HT1080 (cell line): ENCODE measurements around the gene RGS17. TPM values are rescaled to one million over a fixed set of nuclear protein-coding genes. Genes with fewer than 3 reads are reported as not detected.
"Not testable (repeated sequence)": the region's sequence is repeated elsewhere in the genome, so short reads cannot be mapped to it uniquely, and the experiment has no call there.

Source experiments
- DNase-seq: peaks from one replicate; pipeline ENCODE4 v3.0.0-alpha.2; 2015; ENCODE audit warnings: low read depth
- polyA plus RNA-seq, 2 experiments: library from polyadenylated mRNA; depleted of rRNA; stranded (reverse); fragments of >200 nt; gene quantifications; 2 replicates each; pipeline ENCODE4 v1.2.3, GENCODE V29; 2015
- total RNA-seq: library from RNA; depleted of rRNA; stranded (reverse); fragments of >200 nt; shearing (Covaris generic); gene quantifications from 2 replicates; pipeline ENCODE4 v1.2.3, GENCODE V29; 2014; rRNA removed

Gene RGS17, protein sequence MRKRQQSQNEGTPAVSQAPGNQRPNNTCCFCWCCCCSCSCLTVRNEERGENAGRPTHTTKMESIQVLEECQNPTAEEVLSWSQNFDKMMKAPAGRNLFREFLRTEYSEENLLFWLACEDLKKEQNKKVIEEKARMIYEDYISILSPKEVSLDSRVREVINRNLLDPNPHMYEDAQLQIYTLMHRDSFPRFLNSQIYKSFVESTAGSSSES
- 8.4 and 9.0 TPM in 2 replicates for total RNA-seq
- polyA plus RNA-seq (2015; cell fraction: cytosol; rRNA removed) = 5.3 and 7.4 TPM in 2 replicates
- 5.0 and 7.2 TPM in 2 replicates for polyA plus RNA-seq (2015; cell fraction: nucleus; rRNA removed)

DNA sequence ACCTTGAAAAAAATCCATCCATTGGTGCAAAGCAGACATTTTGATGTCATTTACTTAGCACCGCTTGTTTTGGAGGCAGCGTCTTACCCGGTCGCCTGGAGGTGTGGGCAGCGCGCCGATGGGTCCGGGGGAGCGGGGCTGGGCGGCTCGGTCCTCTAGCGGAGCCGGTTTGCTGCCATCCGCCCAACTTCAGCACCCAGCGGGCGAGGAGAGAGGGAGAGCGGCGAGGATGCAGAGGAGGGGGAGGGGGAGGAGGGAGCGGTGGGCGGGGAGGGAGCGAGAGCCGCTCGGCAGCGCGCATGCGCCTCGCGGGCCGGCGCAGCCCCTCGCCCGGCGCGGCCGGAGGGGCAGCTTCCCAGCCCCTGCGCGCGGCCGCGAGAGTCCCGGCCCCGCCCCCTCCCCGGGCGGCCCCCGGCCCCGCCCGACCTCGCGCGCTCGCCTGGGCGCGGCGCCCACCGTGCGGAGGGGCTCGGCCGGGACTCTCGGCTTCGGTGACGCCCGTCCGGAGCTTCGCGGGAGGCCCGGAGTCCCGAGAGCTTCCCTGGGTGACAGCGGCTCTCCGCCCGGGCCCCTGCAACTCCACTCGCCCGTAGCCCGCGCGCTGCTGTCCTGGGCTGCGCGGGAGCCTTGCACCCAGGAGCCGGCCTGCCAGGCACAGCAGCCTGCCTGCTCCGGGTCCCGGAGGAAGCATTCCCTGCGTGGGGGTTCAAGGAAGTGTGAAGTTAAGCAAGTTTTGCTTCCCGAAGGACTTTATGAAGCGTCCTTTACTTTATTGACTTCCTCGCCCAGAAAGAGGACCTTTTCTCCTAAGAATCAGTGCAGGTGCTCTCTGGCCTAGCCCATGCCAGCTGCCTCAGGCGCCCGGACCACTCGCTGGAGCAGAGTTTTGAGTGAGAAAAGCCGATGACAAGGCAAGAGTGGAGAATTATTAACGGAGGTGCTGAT, at the start of gene RGS17:
TSS of gene RGS17 (minus strand) at position 246 of the 945 bp plus-strand sequence. CDS start 87,264 bp downstream, outside the sequence.
- peak; percentile 48 for DNase-seq

DNA sequence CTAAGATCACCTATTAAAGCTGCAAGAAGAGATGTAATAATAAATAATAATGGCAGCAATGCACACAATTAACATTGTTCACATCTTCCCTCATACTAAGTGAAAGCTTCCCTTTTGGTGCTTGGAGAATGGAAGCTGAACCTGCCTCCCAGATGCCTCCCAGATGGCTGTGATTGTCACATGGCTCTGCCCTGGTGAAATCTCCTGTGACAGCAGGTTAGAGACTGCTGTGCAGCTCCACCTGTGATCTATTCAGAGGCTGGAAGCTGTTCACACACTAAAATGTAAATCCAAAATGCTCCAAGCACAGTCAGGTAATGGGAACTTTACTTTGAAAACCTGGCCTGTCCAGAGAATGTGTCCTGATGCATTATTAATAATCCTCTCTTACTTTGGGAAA, 41.7 kb upstream of the RGS17 start:
- DNase-seq = no peak

DNA sequence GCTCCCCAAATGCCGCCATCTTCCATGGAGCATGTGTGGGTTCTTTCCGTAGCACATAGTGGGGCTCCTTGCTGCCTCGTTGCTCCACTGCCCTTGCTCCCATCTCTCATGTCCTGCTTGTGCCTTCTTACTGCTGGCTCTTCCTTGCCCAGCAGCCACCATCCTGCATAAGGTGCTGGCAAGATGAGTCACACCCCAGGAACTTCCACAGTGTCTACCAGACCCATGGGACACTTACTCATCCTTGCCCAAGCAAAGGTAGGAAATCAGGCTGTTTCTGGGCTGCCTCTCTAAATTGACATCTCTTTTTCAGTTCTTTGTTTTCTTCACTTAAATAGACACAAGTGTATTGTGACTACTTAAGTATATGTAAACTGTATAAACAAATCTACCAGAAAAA, 39.4 kb upstream of the RGS17 start:
- DNase-seq = peak; percentile 89

DNA sequence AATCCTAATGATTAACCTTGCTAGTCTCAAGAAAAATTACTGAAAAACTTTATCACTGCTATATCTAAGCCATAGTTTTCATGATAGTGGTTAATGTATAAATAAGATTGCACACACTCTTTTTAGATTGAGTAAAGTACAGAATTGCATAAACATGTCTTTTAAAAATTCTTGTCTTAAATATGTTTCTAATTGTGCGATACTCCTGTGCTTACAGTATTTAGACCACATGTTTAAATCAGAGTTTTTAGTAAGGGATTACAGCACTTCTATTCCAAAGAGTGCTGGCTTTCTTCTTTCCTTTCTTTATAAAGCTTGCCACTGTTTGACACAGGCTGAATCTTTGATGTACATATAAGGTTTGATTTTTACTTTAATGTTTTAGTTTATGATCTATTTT, 36.8 kb upstream of the RGS17 start:
- no peak for DNase-seq

DNA sequence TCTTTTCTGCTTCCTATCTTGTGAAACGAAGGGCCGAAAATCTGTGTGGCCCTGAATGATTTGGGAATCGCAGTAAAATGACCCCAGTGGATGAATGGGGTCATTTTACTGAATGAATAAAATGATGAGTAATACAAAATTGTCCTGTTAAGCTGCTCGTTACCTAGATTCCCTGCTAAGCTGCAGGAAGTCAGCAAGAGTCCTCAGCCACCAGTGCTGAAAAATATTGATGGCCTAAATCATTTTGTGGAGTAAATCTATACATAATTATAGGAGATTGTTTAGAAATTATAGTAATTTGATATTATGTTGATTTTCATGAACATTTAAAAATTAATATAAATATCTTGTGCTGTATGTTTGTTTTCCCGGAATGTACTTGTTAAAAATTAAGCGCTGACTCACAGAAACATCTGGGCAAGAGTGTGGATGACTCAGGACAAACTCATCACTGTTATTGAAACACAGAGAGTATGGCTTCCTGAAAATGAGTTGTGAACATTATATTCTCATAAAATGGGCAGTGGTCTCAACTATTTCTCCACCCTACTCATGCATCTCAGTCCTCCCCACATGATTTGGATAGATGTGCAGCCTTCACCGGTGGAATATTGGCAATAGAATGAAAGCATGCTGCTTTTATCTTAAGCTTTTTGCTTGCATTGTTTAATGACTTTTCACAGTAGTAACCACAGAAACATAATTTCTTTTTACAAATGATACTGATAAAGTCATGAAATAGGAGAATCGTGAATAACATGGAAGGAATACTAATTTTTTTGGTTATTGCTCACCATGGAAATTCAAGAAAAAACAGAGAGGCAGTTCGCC, 36.2 kb upstream of the RGS17 start:
- peak; percentile 93 for DNase-seq

DNA sequence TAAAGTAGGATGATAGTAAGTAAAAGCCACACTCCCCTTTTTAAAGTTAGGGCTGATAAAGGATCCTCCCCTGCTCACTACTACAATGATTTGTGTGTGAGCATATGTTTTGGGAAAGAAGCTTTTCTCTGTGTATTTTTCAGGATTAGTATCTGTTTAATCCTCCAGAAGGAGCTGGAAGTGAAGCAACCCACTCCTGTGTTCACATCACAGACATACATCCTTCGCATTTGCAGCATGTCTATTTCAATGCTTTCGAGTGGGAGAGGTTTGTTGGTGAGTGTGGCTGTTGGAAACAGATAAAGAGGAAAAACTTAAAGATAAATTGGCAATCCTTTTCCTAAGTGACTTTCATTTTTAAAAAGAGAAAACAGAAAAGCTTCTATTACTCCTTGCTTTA, 31.6 kb upstream of the RGS17 start:
- no peak for DNase-seq

DNA sequence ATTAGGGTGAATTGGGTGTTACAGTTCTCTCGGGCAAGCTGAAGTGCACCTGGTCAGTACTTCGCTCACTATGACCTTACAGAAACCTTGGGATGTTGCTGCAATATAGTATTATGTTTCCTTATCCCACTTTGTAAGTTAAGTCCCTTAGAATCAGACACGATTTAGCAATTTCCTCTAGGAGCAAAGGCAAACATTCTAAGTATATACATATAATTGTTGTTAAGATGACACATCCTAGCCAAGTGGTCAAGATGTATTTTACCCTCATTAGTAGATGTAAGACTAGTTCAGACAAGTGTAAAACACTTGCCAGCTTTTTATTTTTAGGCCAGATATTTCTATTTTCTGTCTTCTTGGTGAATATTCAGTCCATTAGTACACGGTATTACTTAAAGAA, 31.1 kb upstream of the RGS17 start:
- no peak for DNase-seq

DNA sequence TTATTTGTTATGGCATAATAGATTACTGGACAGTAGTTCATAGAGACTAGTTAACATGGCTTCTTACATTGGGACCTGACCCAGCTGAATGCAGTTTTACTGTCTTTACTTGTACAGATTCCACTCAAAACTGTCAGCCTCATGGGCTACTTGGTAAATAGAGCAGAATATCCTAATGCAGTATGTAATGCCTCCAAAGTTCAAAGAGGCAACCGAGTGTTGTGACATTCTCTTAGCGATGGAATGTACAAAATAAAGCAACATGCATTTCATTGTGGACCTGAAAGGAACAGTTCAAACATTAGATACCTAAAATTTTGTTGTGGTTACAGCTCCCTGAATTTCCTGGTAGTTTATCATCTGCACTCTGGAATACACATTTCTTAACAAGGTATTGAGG, 29.1 kb upstream of the RGS17 start:
- DNase-seq = no peak

DNA sequence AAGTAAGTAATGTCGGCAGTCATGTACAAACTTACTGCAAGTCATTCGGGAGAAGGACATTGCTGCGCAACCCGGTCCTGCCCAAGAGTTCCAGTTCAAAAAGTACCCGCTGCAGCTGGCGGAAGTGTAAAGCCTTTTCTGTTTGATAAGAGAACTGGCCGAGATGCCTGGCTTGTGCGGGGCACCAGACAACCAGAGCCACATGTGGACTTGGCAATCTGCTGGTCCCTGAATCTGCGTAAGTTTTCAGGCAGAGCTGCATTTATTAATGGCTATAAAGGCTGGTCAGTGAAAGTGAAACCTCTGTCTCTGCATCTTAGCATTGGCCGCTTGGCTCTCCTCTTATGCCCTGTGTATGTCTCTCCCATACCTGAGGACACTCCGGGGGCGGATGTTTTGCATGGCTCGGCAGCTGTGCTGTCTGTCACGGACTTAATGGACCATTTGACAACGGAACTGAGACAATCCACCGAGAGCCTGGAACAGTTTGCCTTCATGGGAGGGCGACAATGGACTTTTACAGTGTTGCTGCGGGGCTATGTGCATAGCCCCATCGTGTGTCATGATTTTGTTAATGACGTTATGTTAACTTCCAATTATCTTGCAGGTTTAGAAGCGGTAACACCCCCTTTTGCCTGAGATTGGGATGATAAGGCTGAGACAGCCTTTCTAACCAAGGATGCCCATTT, 19.8 kb upstream of the RGS17 start:
- DNase-seq = no peak

DNA sequence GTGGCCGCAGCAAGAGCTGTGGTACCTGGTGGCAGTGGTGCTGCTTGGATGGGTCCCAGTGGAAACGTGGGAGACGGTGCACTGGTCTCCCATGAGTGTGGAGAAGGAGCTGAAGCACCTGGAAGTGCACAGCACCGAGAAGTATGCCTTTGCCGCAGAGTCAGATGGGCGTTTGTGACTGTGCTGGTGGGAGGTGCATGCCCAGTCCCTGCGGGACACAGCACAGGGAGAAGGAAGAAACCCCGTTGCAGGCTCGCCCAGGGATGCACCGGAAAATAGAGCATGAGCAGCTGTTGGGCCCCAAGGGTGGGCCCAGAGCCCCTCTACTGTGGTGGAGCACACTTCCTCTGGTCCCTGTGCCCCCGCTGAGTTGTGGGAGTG, 19.3 kb upstream of the RGS17 start:
- no peak for DNase-seq

DNA sequence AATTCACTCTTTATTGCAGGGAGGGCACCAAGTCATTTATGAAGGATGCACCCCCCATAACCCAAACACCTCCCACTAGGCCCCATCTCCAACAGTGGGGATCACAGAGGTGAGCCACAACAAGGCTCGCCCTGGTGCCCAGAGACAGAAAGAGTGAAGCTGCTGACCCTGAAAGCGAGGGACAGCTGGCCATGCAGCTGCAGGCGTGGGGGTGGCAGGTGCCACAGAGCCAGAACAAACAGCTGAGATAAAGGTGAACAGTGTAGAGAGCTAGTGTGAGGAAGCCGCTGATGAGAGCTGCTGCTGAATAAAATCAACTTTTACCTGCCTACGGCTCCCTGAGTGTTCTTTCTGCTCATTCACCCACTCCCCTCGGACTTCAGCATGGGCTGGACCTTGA, 18.8 kb upstream of the RGS17 start:
- no peak for DNase-seq

DNA sequence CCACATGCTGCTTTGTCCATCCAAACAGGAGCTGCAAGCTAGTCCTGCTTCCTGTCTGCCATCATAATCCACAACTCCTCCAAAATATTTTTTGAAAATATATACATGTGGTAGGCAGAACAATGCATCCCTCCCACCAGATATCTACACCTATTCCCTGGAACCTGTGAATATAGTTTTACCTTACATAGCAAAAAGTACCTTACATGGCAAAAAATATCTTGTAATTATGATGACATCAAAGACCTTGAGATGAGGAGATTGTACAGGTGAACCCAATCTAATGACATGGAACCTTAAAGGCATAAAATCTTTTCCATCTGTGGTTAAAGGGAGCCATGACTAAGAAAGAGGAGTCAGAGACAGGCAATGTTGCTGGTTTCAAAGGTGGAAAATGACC, 15.3 kb upstream of the RGS17 start:
- no peak for DNase-seq

DNA sequence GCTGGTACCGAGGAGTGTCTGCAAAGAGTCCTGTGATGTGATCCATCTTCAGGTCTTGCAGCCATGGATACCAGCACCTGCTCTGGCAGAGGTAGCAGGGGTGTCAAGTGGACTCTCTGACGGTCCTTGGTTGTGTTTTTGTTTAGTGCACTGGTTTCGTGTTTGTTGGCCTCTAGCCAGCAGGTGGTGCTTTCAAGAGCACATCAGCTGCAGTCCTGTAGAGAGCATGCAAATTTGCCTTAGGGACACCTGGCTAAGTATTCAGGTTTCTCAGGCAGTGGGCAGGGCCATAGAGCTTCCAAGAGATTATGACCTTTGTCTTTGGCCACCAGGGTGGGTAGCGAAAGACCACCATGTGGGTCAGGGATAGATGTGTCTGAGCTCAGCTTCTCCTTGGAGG, 14.5 kb upstream of the RGS17 start:
- no peak for DNase-seq

DNA sequence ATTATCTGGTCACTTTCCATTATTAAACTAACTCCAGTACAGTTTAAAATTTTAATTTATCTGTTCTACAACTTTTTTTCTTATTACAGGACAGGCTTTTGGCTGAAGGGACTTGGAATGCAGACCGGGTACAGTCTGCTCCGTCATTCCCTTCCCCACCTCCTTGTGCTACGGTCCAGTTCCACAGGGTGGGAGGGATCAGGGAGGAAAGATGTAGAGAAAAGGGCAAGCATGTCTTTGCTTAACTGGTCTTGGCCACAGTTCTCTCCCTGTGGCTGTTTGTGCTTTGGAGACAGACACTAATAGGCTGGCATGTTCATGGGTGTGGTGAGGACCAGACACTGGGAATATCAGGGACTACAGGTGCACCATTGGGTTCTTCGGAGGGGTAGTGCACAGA, 12.1 kb upstream of the RGS17 start:
- DNase-seq = no peak

DNA sequence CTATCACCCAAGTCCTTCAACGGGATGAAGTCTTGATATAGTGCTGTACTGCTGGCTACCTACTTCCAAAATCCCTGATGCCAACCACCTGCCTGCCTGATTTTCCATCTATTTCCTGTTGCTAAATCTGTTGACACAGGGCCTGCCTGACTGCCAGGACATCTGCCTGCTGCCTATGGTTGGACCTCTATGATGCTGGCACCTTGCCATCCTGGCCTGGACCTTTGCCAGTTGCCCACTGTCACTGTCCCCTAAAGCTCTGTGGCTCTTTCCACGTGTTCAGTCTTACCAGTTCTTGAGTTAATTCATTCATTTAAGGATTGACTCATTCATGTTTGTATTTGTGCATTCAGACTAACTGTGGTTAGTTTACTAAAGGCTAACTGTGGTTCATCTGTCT, 9.2 kb upstream of the RGS17 start:
- no peak for DNase-seq

DNA sequence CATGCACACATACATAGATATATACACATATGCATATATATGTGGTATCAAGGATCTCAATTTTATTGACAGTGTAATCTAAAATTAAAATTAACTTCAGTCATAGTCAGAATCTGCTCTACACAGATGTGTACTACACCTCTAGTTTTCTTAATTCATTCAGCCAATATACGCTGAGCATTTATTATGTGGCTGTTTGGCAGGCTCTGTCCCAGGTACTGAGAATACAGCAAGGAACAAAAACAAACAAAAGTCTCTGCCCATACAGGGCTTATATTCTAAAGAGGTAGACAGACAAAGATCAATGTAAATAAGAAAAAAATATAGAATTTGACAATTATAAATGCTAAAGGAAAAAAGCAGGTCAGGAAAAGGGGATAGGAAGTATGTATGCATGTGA, 7.8 kb upstream of the RGS17 start:
- DNase-seq = no peak

DNA sequence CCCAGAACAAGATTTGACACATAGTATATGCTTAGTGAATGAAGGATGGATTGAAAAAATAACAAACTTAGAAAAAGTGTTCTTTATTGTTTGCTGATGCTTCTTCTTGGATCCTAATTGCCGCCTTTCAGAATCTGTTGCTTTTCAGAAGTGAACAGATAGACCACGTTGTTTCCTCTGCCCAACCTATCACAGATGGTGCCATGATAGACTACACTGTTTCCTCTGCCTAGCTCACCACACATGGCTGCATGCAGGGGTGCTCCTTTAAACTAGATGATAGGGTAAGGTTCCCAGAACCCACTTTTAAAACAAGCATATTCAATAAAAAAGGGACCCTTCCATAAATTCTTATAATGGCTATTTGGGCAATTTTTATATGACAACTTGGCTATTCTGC, 4.6 kb upstream of the RGS17 start:
- no peak for DNase-seq

DNA sequence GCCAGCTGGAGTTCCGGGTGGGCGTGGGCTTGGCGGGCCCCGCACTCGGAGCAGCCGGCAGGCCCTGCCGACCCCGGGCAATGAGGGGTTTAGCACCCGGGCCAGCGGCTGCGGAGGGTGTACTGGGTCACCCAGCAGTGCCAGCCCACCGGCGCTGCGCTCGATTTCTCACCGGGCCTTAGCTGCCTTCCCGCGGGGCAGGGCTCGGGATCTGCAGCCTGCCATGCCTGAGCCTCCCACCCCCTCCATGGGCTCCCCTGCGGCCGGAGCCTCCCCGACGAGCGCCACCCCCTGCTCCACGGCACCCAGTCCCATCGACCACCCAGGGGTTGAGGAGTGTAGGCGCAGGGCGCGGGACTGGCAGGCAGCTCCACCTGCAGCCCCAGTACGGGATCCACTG, 2.6 kb upstream of the RGS17 start:
- not testable (repeated sequence) for DNase-seq

DNA sequence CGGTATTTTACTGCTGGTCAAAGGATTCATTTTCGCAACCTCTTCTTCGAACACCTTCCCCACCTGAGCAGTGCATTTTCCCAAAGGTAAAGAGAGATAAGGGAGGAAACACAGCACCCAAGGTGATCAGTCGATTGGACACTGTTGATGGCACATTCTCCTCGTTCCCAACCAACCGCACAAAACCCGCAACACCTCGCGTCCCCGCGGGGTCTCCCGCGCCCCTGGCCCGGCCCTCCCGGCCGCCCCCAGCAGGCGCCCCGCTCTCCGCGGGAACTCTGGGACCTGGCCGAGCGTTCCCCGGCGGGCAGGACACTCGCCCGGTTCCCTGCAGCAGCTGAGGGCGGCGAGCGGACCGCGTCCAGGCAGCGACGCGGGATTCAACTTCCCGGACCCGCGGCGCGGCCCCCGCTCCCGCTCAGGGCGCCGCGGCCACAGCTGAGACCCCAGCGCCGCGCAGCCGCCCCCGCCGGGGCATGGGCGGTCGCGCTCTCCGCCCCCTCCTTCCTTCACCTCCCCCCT, 506 bp downstream of the RGS17 start:
- DNase-seq = no peak

DNA sequence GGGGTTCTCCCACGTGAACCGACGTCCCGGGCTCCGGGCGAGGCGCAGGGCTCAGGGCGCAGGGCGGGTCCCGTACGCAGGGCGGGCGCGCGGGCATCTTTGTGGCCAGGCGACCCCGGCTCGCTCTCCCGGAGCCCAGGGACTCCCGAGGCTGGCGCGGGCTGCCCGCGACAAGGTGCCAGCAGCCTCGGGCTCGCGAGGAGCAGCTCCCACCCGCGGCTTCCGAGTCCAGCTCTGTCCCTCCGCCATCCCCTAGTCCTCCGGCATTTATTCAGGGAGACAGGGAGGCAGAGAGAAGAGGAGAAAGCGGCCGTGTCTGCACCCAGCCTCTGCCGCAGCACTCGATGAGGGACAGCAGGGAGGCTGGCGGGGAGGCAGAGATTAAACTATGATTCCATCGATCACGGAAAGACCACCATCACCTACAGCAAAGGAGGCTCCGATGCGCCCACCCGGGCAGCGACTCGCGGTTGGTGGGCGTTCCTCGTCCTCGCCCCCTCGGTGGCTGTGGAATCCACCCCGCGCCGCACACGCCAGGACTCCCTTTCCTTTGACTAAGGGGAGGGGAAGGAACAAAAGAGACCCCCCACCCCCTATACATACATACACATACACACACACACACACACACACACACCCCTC, 1.1 kb downstream of the RGS17 start:
- peak; percentile 26 for DNase-seq
